ENCODE data around the gene TOR3A.

Gene TOR3A

DNA sequence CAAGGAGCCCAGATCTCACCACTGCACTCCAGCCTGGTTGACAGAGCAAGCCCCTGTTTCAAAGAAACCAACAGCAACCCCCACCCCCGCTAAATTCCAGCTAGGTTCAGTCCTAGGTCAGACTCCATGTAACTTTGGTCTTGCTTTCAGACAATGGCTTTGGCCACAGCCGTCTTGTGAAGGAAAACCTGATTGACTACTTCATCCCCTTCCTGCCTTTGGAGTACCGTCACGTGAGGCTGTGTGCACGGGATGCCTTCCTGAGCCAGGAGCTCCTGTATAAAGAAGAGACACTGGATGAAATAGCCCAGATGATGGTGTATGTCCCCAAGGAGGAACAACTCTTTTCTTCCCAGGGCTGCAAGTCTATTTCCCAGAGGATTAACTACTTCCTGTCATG is 12.9 kb downstream of the TOR3A start:
- H3K27me3 ChIP-seq (replicated peaks in 2 of 5; ENCODE audit: control insufficient read depth in 4 of 5, insufficient read depth in 5 of 5, low read length in 4 of 5) = no peaks in the 10 kb centered on the region
- no peak overlapping the region for H3K4me3 ChIP-seq (ENCODE audit: control insufficient read depth in 1 of 7, extremely low read depth in 1 of 7, insufficient read depth in 4 of 7, low read depth in 2 of 7, low read length in 6 of 7)
- H3K9me3 ChIP-seq (ENCODE audit: control extremely low read depth in 1 of 5, control insufficient read depth in 4 of 5, insufficient read depth in 2 of 5, low read depth in 1 of 5, low read length in 4 of 5) = no peaks in the 10 kb centered on the region
- DNase-seq = no peak
- H3K27ac ChIP-seq (ENCODE audit: insufficient read depth in 1 of 2, low read depth in 1 of 2, low read length in 2 of 2, poor library complexity in 1 of 2, severe bottlenecking in 2 of 2) = no peak overlapping the region
- CTCF ChIA-PET = interaction anchor here (1.2 to 1.7 kb wide), 2 partner anchors 8 to 15 kb away, joined by 3 to 4 read pairs; no protein-coding TSS in a partner anchor
- 89% methylated on average over 3 of the region's 5 CpGs for WGBS (ENCODE audit: insufficient coverage)
- POLR2A ChIA-PET = no interaction called here
- H3K4me1 ChIP-seq (ENCODE audit: control extremely low read depth in 1 of 4, control insufficient read depth in 4 of 4, insufficient read depth in 4 of 4, low read length in 3 of 4) = no peaks in the 10 kb centered on the region
- H3K36me3 ChIP-seq (ENCODE audit: control insufficient read depth in 4 of 4, insufficient read depth in 4 of 4, low read length in 3 of 4) = peaks cover 14 to 69% (median 48%) of the 10 kb centered on the region in 4 experiments

- Histone ChIP-seq H3K9me3 (ENCODE audit: control extremely low read depth in 1 of 5, control insufficient read depth in 4 of 5, insufficient read depth in 2 of 5, low read depth in 1 of 5, low read length in 4 of 5) (no peaks in the 10 kb centered on the region), H3K4me3 (ENCODE audit: control insufficient read depth in 1 of 7, extremely low read depth in 1 of 7, insufficient read depth in 4 of 7, low read depth in 2 of 7, low read length in 6 of 7) (no peak overlapping the region), H3K27ac (ENCODE audit: insufficient read depth in 1 of 2, low read depth in 1 of 2, low read length in 2 of 2, poor library complexity in 1 of 2, severe bottlenecking in 2 of 2) (no peak overlapping the region), H3K36me3 (ENCODE audit: control insufficient read depth in 4 of 4, insufficient read depth in 4 of 4, low read length in 3 of 4) (peaks cover 14 to 70% (median 47%) of the 10 kb centered on the region in 4 experiments), H3K27me3 (replicated peaks in 2 of 5; ENCODE audit: control insufficient read depth in 4 of 5, insufficient read depth in 5 of 5, low read length in 4 of 5) (no peaks in the 10 kb centered on the region), H3K4me1 (ENCODE audit: control extremely low read depth in 1 of 4, control insufficient read depth in 4 of 4, insufficient read depth in 4 of 4, low read length in 3 of 4) (no peaks in the 10 kb centered on the region)
- DNase-seq = no peak
- 97% methylated on average over 4 of the region's 4 CpGs for WGBS (ENCODE audit: insufficient coverage)
- CTCF ChIA-PET = interaction anchor here (1.2 to 1.7 kb wide), 2 partner anchors 9 to 16 kb away, joined by 3 to 4 read pairs; no protein-coding TSS in a partner anchor
- POLR2A ChIA-PET = no interaction called here
These were observed 13.5 kb downstream of the TOR3A start for GRCh38 chr1:179095377-179095776.

GRCh38 chr1:179095924-179096323 is 14.1 kb downstream of the TOR3A start:
- POLR2A ChIA-PET = no interaction called here
- Histone ChIP-seq H3K36me3 (ENCODE audit: control insufficient read depth in 4 of 4, insufficient read depth in 4 of 4, low read length in 3 of 4) (peaks cover 14 to 70% (median 45%) of the 10 kb centered on the region in 4 experiments), H3K27ac (ENCODE audit: insufficient read depth in 1 of 2, low read depth in 1 of 2, low read length in 2 of 2, poor library complexity in 1 of 2, severe bottlenecking in 2 of 2) (no peak overlapping the region), H3K4me1 (ENCODE audit: control extremely low read depth in 1 of 4, control insufficient read depth in 4 of 4, insufficient read depth in 4 of 4, low read length in 3 of 4) (no peaks in the 10 kb centered on the region), H3K9me3 (ENCODE audit: control extremely low read depth in 1 of 5, control insufficient read depth in 4 of 5, insufficient read depth in 2 of 5, low read depth in 1 of 5, low read length in 4 of 5) (no peaks in the 10 kb centered on the region), H3K4me3 (ENCODE audit: control insufficient read depth in 1 of 7, extremely low read depth in 1 of 7, insufficient read depth in 4 of 7, low read depth in 2 of 7, low read length in 6 of 7) (no peak overlapping the region), H3K27me3 (replicated peaks in 2 of 5; ENCODE audit: control insufficient read depth in 4 of 5, insufficient read depth in 5 of 5, low read length in 4 of 5) (no peaks in the 10 kb centered on the region)
- WGBS (ENCODE audit: insufficient coverage) = 95% methylated on average over 2 of the region's 3 CpGs
- no peak for DNase-seq
- CTCF ChIA-PET = interaction anchor here (1.2 to 1.7 kb wide), 2 partner anchors 9 to 16 kb away, joined by 3 to 4 read pairs; no protein-coding TSS in a partner anchor

- no CpG with 5 or more reads among the region's 4 CpGs for WGBS (ENCODE audit: insufficient coverage)
- POLR2A ChIA-PET = no interaction called here
- Histone ChIP-seq H3K36me3 (ENCODE audit: control insufficient read depth in 4 of 4, insufficient read depth in 4 of 4, low read length in 3 of 4) (peaks cover 4 to 43% (median 20%) of the 10 kb centered on the region in 4 experiments), H3K4me1 (ENCODE audit: control extremely low read depth in 1 of 4, control insufficient read depth in 4 of 4, insufficient read depth in 4 of 4, low read length in 3 of 4) (no peaks in the 10 kb centered on the region), H3K4me3 (ENCODE audit: control insufficient read depth in 1 of 7, extremely low read depth in 1 of 7, insufficient read depth in 4 of 7, low read depth in 2 of 7, low read length in 6 of 7) (no peak overlapping the region), H3K27ac (ENCODE audit: insufficient read depth in 1 of 2, low read depth in 1 of 2, low read length in 2 of 2, poor library complexity in 1 of 2, severe bottlenecking in 2 of 2) (no peak overlapping the region), H3K9me3 (ENCODE audit: control extremely low read depth in 1 of 5, control insufficient read depth in 4 of 5, insufficient read depth in 2 of 5, low read depth in 1 of 5, low read length in 4 of 5) (no peaks in the 10 kb centered on the region), H3K27me3 (replicated peaks in 2 of 5; ENCODE audit: control insufficient read depth in 4 of 5, insufficient read depth in 5 of 5, low read length in 4 of 5) (no peaks in the 10 kb centered on the region)
- no peak for DNase-seq
- CTCF ChIA-PET = no interaction called here
These were observed 18.0 kb downstream of the TOR3A start for GRCh38 chr1:179099891-179100290.

GRCh38 chr1:179101566-179101965 is 19.7 kb downstream of the TOR3A start:
- Histone ChIP-seq H3K9me3 (ENCODE audit: control extremely low read depth in 1 of 5, control insufficient read depth in 4 of 5, insufficient read depth in 2 of 5, low read depth in 1 of 5, low read length in 4 of 5) (no peaks in the 10 kb centered on the region), H3K27ac (ENCODE audit: insufficient read depth in 1 of 2, low read depth in 1 of 2, low read length in 2 of 2, poor library complexity in 1 of 2, severe bottlenecking in 2 of 2) (no peak overlapping the region), H3K4me3 (ENCODE audit: control insufficient read depth in 1 of 7, extremely low read depth in 1 of 7, insufficient read depth in 4 of 7, low read depth in 2 of 7, low read length in 6 of 7) (no peak overlapping the region), H3K36me3 (ENCODE audit: control insufficient read depth in 4 of 4, insufficient read depth in 4 of 4, low read length in 3 of 4) (peaks cover 2 to 30% (median 8%) of the 10 kb centered on the region in 4 experiments), H3K27me3 (replicated peaks in 2 of 5; ENCODE audit: control insufficient read depth in 4 of 5, insufficient read depth in 5 of 5, low read length in 4 of 5) (no peaks in the 10 kb centered on the region), H3K4me1 (ENCODE audit: control extremely low read depth in 1 of 4, control insufficient read depth in 4 of 4, insufficient read depth in 4 of 4, low read length in 3 of 4) (no peaks in the 10 kb centered on the region)
- ChIA-PET CTCF (no interaction called here), POLR2A (no interaction called here)
- no peak for DNase-seq
- WGBS (ENCODE audit: insufficient coverage) = 100% methylated on average over 1 of the region's 4 CpGs

GRCh38 chr1:179103999-179104398 is 22.1 kb downstream of the TOR3A start:
- POLR2A ChIA-PET = no interaction called here
- no peaks in the 10 kb centered on the region for H3K4me1 ChIP-seq (ENCODE audit: control extremely low read depth in 1 of 4, control insufficient read depth in 4 of 4, insufficient read depth in 4 of 4, low read length in 3 of 4)
- H3K27me3 ChIP-seq (replicated peaks in 2 of 5; ENCODE audit: control insufficient read depth in 4 of 5, insufficient read depth in 5 of 5, low read length in 4 of 5) = no peaks in the 10 kb centered on the region
- DNase-seq = no peak
- CTCF ChIA-PET = no interaction called here
- H3K4me3 ChIP-seq (ENCODE audit: control insufficient read depth in 1 of 7, extremely low read depth in 1 of 7, insufficient read depth in 4 of 7, low read depth in 2 of 7, low read length in 6 of 7) = no peak overlapping the region
- no peaks in the 10 kb centered on the region for H3K9me3 ChIP-seq (ENCODE audit: control extremely low read depth in 1 of 5, control insufficient read depth in 4 of 5, insufficient read depth in 2 of 5, low read depth in 1 of 5, low read length in 4 of 5)
- H3K27ac ChIP-seq (ENCODE audit: insufficient read depth in 1 of 2, low read depth in 1 of 2, low read length in 2 of 2, poor library complexity in 1 of 2, severe bottlenecking in 2 of 2) = no peak overlapping the region
- no CpG with 5 or more reads among the region's 1 CpG for WGBS (ENCODE audit: insufficient coverage)
- H3K36me3 ChIP-seq (ENCODE audit: control insufficient read depth in 4 of 4, insufficient read depth in 4 of 4, low read length in 3 of 4) = peaks cover 0 to 42% (median 17%) of the 10 kb centered on the region in 4 experiments

- no peak overlapping the region for H3K4me3 ChIP-seq (ENCODE audit: control insufficient read depth in 1 of 7, extremely low read depth in 1 of 7, insufficient read depth in 4 of 7, low read depth in 2 of 7, low read length in 6 of 7)
- ChIA-PET CTCF (interaction anchor here (0.8 to 2.7 kb wide), 8 partner anchors 12 to 320 kb away, joined by 3 to 8 read pairs (median 4); partner anchors contain the start of gene SOAT1), POLR2A (no interaction called here)
- H3K9me3 ChIP-seq (ENCODE audit: control extremely low read depth in 1 of 5, control insufficient read depth in 4 of 5, insufficient read depth in 2 of 5, low read depth in 1 of 5, low read length in 4 of 5) = no peaks in the 10 kb centered on the region
- H3K27ac ChIP-seq (ENCODE audit: insufficient read depth in 1 of 2, low read depth in 1 of 2, low read length in 2 of 2, poor library complexity in 1 of 2, severe bottlenecking in 2 of 2) = no peak overlapping the region
- no peak for DNase-seq
- H3K4me1 ChIP-seq (ENCODE audit: control extremely low read depth in 1 of 4, control insufficient read depth in 4 of 4, insufficient read depth in 4 of 4, low read length in 3 of 4) = no peaks in the 10 kb centered on the region
- peaks cover 0 to 47% (median 19%) of the 10 kb centered on the region in 4 experiments for H3K36me3 ChIP-seq (ENCODE audit: control insufficient read depth in 4 of 4, insufficient read depth in 4 of 4, low read length in 3 of 4)
- 86% methylated on average over 1 of the region's 3 CpGs for WGBS (ENCODE audit: insufficient coverage)
- no peaks in the 10 kb centered on the region for H3K27me3 ChIP-seq (replicated peaks in 2 of 5; ENCODE audit: control insufficient read depth in 4 of 5, insufficient read depth in 5 of 5, low read length in 4 of 5)
These were observed 22.9 kb downstream of the TOR3A start for GRCh38 chr1:179104611-179105250.

Data from common myeloid progenitor, CD34-positive (primary cell).